H9 (cell line): ENCODE results near the gene TARBP1. TPM values are rescaled to one million over a fixed set of nuclear protein-coding genes. Genes with fewer than 3 reads are reported as not detected.

Source experiments
- DNase-seq: peaks from one replicate; pipeline ENCODE4 v3.0.0-alpha.2; 2017
- H2AFZ ChIP-seq: one replicate; pipeline ENCODE4 v1.6.1; 2013; ENCODE audit warnings: mild to moderate bottlenecking, low read length, control low read depth, moderate library complexity
- H2AK5ac ChIP-seq: 2 replicates; pipeline ENCODE4 v1.6.1; 2013; ENCODE audit warnings: low read length, control low read depth, mixed read lengths; ENCODE audit not compliant: insufficient read length
- H2BK120ac ChIP-seq: one replicate; pipeline ENCODE4 v1.6.1; 2013; ENCODE audit warnings: low read depth, mild to moderate bottlenecking, low read length, control low read depth, inconsistent platforms; ENCODE audit not compliant: poor library complexity, severe bottlenecking
- H2BK12ac ChIP-seq: 2 replicates; pipeline ENCODE4 v1.6.1; 2013; ENCODE audit warnings: low read length, control low read depth, mixed read lengths, low read depth; ENCODE audit not compliant: insufficient read length
- H2BK15ac ChIP-seq: 2 replicates; pipeline ENCODE4 v1.6.1; 2013; ENCODE audit warnings: low read depth, low read length, control low read depth
- H2BK20ac ChIP-seq: one replicate; pipeline ENCODE4 v1.6.1; 2013; ENCODE audit warnings: low read depth, mild to moderate bottlenecking, low read length, control low read depth, inconsistent platforms; ENCODE audit not compliant: poor library complexity, severe bottlenecking
- H2BK5ac ChIP-seq: 2 replicates; pipeline ENCODE4 v1.6.1; 2013; ENCODE audit warnings: low read length, control low read depth, mixed read lengths; ENCODE audit not compliant: insufficient read length
- H3K14ac ChIP-seq: 2 replicates; pipeline ENCODE4 v1.6.1; 2013; ENCODE audit warnings: low read length, control low read depth; ENCODE audit not compliant: insufficient read depth
- H3K18ac ChIP-seq: 2 replicates; pipeline ENCODE4 v1.6.1; 2013; ENCODE audit warnings: low read depth, mild to moderate bottlenecking, mixed read lengths, low read length, control low read depth; ENCODE audit not compliant: insufficient read length
- H3K23ac ChIP-seq: 2 replicates; pipeline ENCODE4 v1.6.1; 2013; ENCODE audit warnings: low read length, control low read depth, mixed read lengths, low read depth; ENCODE audit not compliant: insufficient read length
- H3K23me2 ChIP-seq: 2 replicates; pipeline ENCODE4 v1.6.1; 2013; ENCODE audit warnings: low read depth, mild to moderate bottlenecking, mixed read lengths, low read length, control low read depth; ENCODE audit not compliant: insufficient read length, poor library complexity, severe bottlenecking
- H3K27ac ChIP-seq: 2 replicates; pipeline ENCODE4 v1.5.1; 2013; ENCODE audit warnings: low read length, control low read depth, mixed read lengths, low read depth; ENCODE audit not compliant: insufficient read length
- H3K27me3 ChIP-seq: 2 replicates; pipeline ENCODE4 v1.6.1; 2013; ENCODE audit warnings: low read length, control low read depth, inconsistent platforms; ENCODE audit not compliant: insufficient read depth
- H3K4ac ChIP-seq: 2 replicates; pipeline ENCODE4 v1.6.1; 2013; ENCODE audit warnings: low read depth, mild to moderate bottlenecking, control low read depth, inconsistent platforms, low read length, moderate library complexity
- H3K4me1 ChIP-seq: 2 replicates; pipeline ENCODE4 v1.6.1; 2013; ENCODE audit warnings: low read length, control low read depth, inconsistent platforms; ENCODE audit not compliant: insufficient read depth
- H3K4me2 ChIP-seq: 2 replicates; pipeline ENCODE4 v1.6.1; 2013; ENCODE audit warnings: low read length, control low read depth, mixed read lengths; ENCODE audit not compliant: insufficient read length, insufficient read depth
- H3K56ac ChIP-seq: 2 replicates; pipeline ENCODE4 v1.6.1; 2013; ENCODE audit warnings: low read depth, mild to moderate bottlenecking, mixed read lengths, low read length, control low read depth; ENCODE audit not compliant: insufficient read length
- H3K79me1 ChIP-seq: 2 replicates; pipeline ENCODE4 v1.6.1; 2013; ENCODE audit warnings: low read depth, mild to moderate bottlenecking, moderate library complexity, low read length, control low read depth, inconsistent platforms; ENCODE audit not compliant: insufficient read depth, poor library complexity, severe bottlenecking
- H3K79me2 ChIP-seq: 2 replicates; pipeline ENCODE4 v1.6.1; 2013; ENCODE audit warnings: low read length, control low read depth, inconsistent platforms; ENCODE audit not compliant: insufficient read depth
- H3K9ac ChIP-seq: 2 replicates; pipeline ENCODE4 v1.6.1; 2013; ENCODE audit warnings: low read length, control low read depth, mixed read lengths; ENCODE audit not compliant: insufficient read length; ENCODE audit errors: extremely low read depth
- H3K9me3 ChIP-seq: one replicate; pipeline ENCODE4 v1.6.1; 2013; ENCODE audit warnings: low read depth, low read length, inconsistent platforms; ENCODE audit not compliant: control insufficient read depth
- H3T11ph ChIP-seq: one replicate; pipeline ENCODE4 v1.6.1; 2013; ENCODE audit warnings: mild to moderate bottlenecking, low read length, control low read depth, inconsistent platforms
- H4K20me1 ChIP-seq: one replicate; pipeline ENCODE4 v1.6.1; 2013; ENCODE audit not compliant: control insufficient read depth, insufficient read length, insufficient read depth
- H4K5ac ChIP-seq: 2 replicates; pipeline ENCODE4 v1.6.1; 2013; ENCODE audit warnings: low read depth, mild to moderate bottlenecking, mixed read lengths, low read length, control low read depth; ENCODE audit not compliant: insufficient read length
- H4K8ac ChIP-seq: replicated peaks from 2 replicates; pipeline ENCODE4 v1.6.1; 2013; ENCODE audit warnings: low read length, control low read depth, mixed read lengths, low read depth; ENCODE audit not compliant: insufficient read length
- H4K91ac ChIP-seq: 2 replicates; pipeline ENCODE4 v1.6.1; 2013; ENCODE audit warnings: low read depth, mild to moderate bottlenecking, moderate library complexity, mixed read lengths, low read length, control low read depth; ENCODE audit not compliant: insufficient read length
- H3K27ac Mint-ChIP-seq, 3 experiments: 2 replicates in 2 of 3; 3 replicates in 1 of 3; pipeline ENCODE4 v1.8.0; 2020 to 2021; ENCODE audit warnings: mixed read lengths in 3 of 3, mild to moderate bottlenecking in 1 of 3, moderate library complexity in 1 of 3
- H3K27me3 Mint-ChIP-seq: 2 replicates; pipeline ENCODE4 v1.8.0; 2021; ENCODE audit warnings: low read depth, mild to moderate bottlenecking, moderate library complexity, mixed read lengths
- H3K36me3 Mint-ChIP-seq, 3 experiments: 2 replicates in 2 of 3; 3 replicates in 1 of 3; pipeline ENCODE4 v1.8.0; 2020 to 2021; ENCODE audit warnings: low read depth in 3 of 3, mixed read lengths in 3 of 3; ENCODE audit not compliant: insufficient read depth in 1 of 3
- H3K4me1 Mint-ChIP-seq, 2 experiments: 2 replicates each; pipeline ENCODE4 v1.8.0; 2020; ENCODE audit warnings: mixed read lengths in 2 of 2
- H3K4me3 Mint-ChIP-seq, 2 experiments: 2 replicates in 1 of 2; 3 replicates in 1 of 2; pipeline ENCODE4 v1.8.0; 2020 to 2021; ENCODE audit warnings: mild to moderate bottlenecking in 2 of 2, mixed read lengths in 2 of 2, moderate library complexity in 1 of 2
- H3K9me3 Mint-ChIP-seq, 2 experiments: 2 replicates in 1 of 2; 3 replicates in 1 of 2; pipeline ENCODE4 v1.8.0; 2020; ENCODE audit warnings: mild to moderate bottlenecking in 2 of 2, mixed read lengths in 2 of 2, moderate library complexity in 1 of 2
- CTCF ChIP-seq: fragments of 200-600 bp; sonication (generic); conservative IDR thresholded peaks from 3 replicates; pipeline ENCODE4 v1.8.0; 2021; ENCODE audit warnings: antibody characterized with exemption, mild to moderate bottlenecking
- WGBS: extraction: QIAGEN DNeasy Blood & Tissue Kit; methylation state at CpG from one replicate; pipeline ENCODE4 v1.1.7; 2013; ENCODE audit warnings: missing lambda C conversion rate, low lambda C conversion rate, mixed read lengths; ENCODE audit not compliant: insufficient read length; ENCODE audit errors: extremely low coverage; 5-methylcytosine and 5-hydroxymethylcytosine counted together
- long read RNA-seq: library from polyadenylated mRNA; unstranded; transcript quantifications from one replicate; pipeline ENCODE4 v2.0.0, GENCODE V29; 2020
- total RNA-seq: library from RNA; stranded (reverse); gene quantifications from 2 replicates; pipeline ENCODE4 v1.2.1, GENCODE V29; 2021

The TARBP1 gene, protein sequence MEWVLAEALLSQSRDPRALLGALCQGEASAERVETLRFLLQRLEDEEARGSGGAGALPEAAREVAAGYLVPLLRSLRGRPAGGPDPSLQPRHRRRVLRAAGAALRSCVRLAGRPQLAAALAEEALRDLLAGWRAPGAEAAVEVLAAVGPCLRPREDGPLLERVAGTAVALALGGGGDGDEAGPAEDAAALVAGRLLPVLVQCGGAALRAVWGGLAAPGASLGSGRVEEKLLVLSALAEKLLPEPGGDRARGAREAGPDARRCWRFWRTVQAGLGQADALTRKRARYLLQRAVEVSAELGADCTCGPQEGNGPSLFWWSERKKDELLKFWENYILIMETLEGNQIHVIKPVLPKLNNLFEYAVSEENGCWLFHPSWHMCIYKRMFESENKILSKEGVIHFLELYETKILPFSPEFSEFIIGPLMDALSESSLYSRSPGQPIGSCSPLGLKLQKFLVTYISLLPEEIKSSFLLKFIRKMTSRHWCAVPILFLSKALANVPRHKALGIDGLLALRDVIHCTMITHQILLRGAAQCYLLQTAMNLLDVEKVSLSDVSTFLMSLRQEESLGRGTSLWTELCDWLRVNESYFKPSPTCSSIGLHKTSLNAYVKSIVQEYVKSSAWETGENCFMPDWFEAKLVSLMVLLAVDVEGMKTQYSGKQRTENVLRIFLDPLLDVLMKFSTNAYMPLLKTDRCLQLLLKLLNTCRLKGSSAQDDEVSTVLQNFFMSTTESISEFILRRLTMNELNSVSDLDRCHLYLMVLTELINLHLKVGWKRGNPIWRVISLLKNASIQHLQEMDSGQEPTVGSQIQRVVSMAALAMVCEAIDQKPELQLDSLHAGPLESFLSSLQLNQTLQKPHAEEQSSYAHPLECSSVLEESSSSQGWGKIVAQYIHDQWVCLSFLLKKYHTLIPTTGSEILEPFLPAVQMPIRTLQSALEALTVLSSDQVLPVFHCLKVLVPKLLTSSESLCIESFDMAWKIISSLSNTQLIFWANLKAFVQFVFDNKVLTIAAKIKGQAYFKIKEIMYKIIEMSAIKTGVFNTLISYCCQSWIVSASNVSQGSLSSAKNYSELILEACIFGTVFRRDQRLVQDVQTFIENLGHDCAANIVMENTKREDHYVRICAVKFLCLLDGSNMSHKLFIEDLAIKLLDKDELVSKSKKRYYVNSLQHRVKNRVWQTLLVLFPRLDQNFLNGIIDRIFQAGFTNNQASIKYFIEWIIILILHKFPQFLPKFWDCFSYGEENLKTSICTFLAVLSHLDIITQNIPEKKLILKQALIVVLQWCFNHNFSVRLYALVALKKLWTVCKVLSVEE (N-terminal part only)
- 19.6 and 20.2 TPM in 2 replicates for total RNA-seq
- long read RNA-seq, full-length matches to known transcripts: 1 of 4 reads
- long read RNA-seq, partial matches to known transcripts: 1 of 4 reads
- long read RNA-seq, other reads (novel, unspliced or antisense): 2 of 4 reads

DNA sequence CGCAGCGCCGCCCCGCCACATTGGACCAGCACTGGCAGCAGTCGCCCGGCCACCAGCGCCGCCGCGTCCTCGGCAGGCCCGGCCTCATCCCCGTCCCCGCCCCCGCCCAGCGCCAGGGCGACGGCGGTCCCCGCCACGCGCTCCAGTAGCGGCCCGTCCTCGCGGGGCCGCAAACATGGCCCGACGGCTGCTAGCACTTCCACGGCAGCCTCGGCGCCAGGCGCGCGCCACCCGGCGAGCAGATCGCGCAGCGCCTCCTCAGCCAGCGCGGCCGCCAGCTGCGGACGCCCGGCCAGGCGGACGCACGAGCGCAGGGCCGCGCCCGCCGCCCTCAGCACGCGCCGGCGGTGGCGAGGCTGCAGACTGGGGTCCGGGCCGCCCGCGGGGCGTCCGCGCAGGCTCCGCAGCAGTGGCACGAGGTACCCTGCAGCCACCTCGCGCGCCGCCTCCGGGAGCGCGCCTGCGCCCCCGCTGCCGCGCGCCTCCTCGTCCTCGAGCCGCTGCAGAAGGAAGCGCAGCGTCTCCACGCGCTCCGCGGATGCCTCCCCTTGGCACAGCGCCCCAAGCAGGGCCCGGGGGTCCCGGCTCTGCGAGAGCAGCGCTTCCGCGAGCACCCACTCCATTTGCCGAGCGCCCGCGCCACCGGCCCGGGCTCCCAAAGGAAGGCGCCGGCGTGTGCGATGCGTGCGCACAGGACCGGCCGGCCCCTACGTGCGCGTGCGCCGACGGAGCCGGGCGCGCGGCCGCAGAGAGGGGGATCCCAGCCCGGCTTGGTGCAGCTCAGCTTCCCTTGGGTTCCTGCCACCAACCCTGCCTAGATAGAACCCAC is at the start of gene TARBP1:
Gene TARBP1, minus strand, starts transcription at position 699 of the 829 bp plus-strand sequence. Its CDS starts 76 bp downstream, at position 623.
- no peaks in the 10 kb centered on the region for H3K79me2 ChIP-seq
- Mint-ChIP-seq H3K27ac (no peak within 1 kb of the TSS), H3K9me3 (no peaks in the 10 kb centered on the region), H3K4me3 (peak within 1 kb of the TSS; percentile 76 to 85), H3K36me3 (no peaks in the 10 kb centered on the region; a peak in 1 of 7 replicates), H3K4me1 (peaks cover 28 to 37% of the 10 kb centered on the region in 2 experiments), H3K27me3 (peaks cover 42% of the 10 kb centered on the region)
- H2BK5ac ChIP-seq: no peak within 1 kb of the TSS
- peaks cover 3% of the 10 kb centered on the region for H3K79me1 ChIP-seq
- H2BK120ac ChIP-seq: no peak within 1 kb of the TSS
- peaks cover 10% of the 10 kb centered on the region; the same call in 1 of the 2 replicates for H3K4me1 ChIP-seq
- peak within 1 kb of the TSS; percentile 75 for H3K4me2 ChIP-seq
- H4K8ac ChIP-seq: no peak within 1 kb of the TSS
- no peak for TF ChIP-seq CTCF
- H3T11ph ChIP-seq: no peak within 1 kb of the TSS
- no peaks in the 10 kb centered on the region for H3K9me3 ChIP-seq
- H4K20me1 ChIP-seq: peaks cover 2% of the 10 kb centered on the region
- no peak within 1 kb of the TSS for H3K27ac ChIP-seq
- no peak within 1 kb of the TSS for H3K56ac ChIP-seq
- H4K91ac ChIP-seq: no peak within 1 kb of the TSS
- H2AK5ac ChIP-seq: no peak within 1 kb of the TSS
- no peak within 1 kb of the TSS for H4K5ac ChIP-seq
- peak within 1 kb of the TSS; percentile 98 for H2AFZ ChIP-seq
- H3K9ac ChIP-seq: no peak within 1 kb of the TSS
- H3K4ac ChIP-seq: no peak within 1 kb of the TSS
- no peak within 1 kb of the TSS; the same call in 1 of the 2 replicates for H2BK15ac ChIP-seq
- H3K14ac ChIP-seq: peak within 1 kb of the TSS; percentile 81
- no peak within 1 kb of the TSS for H2BK20ac ChIP-seq
- no peak within 1 kb of the TSS for H2BK12ac ChIP-seq
- H3K27me3 ChIP-seq: peaks cover 9% of the 10 kb centered on the region; the same call in 1 of the 2 replicates
- no peak within 1 kb of the TSS for H3K18ac ChIP-seq
- H3K23me2 ChIP-seq: peaks cover 5% of the 10 kb centered on the region
- no peak within 1 kb of the TSS for H3K23ac ChIP-seq
- peak; percentile 76 for DNase-seq
- no CpG with 5 or more reads among the region's 122 CpGs for WGBS
